Measurements from ENCODE around the gene CTNND2.

Gene CTNND2

DNA sequence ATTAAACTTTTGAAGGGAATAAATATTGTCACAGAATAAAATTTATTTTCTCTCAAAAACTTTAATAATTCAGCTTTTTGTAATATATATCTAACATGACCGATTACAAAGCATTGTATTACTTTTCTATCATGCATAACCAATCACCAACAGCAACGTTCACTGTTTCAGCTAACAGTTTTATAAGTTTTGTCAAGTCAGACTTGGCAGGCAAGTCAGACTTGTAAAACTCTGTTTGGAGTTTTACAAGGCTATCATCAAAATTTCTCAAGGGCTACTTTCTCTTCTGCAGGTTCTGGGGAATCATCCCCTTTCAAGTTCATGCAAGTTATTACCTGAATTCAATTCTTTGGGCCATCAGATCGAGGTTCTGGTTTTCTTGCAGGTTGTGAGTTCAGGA lies 347.2 kb downstream of the CTNND2 start:
- no peak overlapping the region for H3K27ac ChIP-seq
- TF ChIP-seq, protein P1, sequence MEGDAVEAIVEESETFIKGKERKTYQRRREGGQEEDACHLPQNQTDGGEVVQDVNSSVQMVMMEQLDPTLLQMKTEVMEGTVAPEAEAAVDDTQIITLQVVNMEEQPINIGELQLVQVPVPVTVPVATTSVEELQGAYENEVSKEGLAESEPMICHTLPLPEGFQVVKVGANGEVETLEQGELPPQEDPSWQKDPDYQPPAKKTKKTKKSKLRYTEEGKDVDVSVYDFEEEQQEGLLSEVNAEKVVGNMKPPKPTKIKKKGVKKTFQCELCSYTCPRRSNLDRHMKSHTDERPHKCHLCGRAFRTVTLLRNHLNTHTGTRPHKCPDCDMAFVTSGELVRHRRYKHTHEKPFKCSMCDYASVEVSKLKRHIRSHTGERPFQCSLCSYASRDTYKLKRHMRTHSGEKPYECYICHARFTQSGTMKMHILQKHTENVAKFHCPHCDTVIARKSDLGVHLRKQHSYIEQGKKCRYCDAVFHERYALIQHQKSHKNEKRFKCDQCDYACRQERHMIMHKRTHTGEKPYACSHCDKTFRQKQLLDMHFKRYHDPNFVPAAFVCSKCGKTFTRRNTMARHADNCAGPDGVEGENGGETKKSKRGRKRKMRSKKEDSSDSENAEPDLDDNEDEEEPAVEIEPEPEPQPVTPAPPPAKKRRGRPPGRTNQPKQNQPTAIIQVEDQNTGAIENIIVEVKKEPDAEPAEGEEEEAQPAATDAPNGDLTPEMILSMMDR (conservative IDR thresholded peaks at IDR 0.05), result no peak
- no peak for TF ChIP-seq ZFX (IDR thresholded peaks at IDR 0.05)

DNA sequence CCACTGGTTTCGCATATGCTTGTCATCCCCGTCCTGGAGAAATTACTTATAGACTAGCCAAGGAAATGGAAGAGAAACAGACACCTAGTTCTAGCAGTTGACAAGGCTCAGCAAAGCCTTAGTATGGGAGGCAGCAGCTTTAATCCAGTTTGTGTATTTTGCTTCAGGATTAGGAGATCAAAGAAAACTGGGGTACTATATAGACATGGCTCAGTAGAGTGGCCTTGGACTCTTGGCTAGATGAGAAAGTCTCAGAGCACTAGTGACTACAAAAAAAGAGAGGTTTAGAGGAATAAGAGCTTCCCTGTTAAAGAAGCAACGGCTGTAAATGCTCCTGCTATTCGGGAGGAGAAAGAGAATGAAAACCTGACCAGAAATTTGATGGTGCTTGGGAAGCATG lies 349.1 kb downstream of the CTNND2 start:
- no peak overlapping the region for H3K27ac ChIP-seq
- TF ChIP-seq, protein P1 (conservative IDR thresholded peaks at IDR 0.05), result no peak
- no peak for TF ChIP-seq ZFX (IDR thresholded peaks at IDR 0.05)

DNA sequence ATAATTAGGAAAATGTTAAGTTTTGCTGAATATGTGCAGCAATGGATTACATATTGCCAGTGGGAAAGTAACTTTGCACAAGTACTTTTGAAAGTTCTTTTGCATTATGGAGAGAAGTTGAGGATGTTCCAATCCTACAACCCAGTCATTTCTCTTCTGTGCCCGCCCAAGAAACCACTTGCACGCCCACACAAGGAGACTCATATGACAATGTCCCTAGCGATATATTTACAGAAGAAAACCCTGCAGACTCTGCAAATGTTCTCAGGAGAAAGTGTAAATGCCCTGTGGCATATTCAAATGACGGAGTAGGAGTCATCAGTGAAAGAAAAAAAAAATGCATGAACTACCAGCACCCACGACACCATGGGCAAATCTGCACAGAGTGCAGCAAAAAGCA lies 356.5 kb downstream of the CTNND2 start:
- TF ChIP-seq, protein P1 (conservative IDR thresholded peaks at IDR 0.05), result no peak
- TF ChIP-seq ZFX (IDR thresholded peaks at IDR 0.05), result no peak
- no peak overlapping the region for H3K27ac ChIP-seq

DNA sequence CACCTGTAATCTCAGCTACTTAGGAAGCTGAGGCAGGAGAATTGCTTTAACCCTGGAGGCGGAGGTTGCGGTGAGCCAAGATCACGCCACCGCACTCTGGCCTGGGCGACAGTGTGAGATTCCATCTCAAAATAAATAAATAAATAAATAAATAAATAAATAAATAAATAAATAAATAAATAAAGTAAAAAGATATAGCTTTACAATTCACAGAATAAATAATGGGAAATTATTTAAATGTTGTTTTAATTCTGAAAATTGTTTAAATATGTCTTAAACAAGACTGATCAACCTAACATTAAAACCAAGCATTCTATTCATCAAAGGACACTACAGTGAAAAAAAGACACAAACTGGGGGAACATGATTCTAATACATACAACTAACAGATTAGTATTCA lies 357.1 kb downstream of the CTNND2 start:
- H3K27ac ChIP-seq, result no peak overlapping the region
- TF ChIP-seq, protein P1 (conservative IDR thresholded peaks at IDR 0.05), result no peak
- no peak for TF ChIP-seq ZFX (IDR thresholded peaks at IDR 0.05)

DNA sequence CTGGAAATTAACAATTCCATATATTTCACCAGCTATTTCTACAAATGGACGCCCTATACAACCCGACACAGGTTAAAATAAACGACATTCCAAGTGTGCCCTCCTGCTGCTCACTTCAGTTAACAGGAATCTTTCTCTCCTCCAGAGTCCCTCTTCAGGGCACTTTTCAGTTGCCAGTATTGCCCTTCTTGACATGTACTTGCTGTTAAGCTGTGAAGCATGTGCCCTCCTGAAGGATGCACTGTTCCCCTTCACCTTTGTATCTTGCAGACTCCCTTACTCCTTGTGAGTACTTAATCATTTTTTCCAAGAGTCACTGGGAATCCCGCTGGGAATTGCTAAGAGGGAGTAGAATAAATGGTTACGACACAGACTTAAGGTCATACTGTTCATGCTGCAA lies 364.1 kb downstream of the CTNND2 start:
- TF ChIP-seq ZFX (IDR thresholded peaks at IDR 0.05), result no peak
- TF ChIP-seq, protein P1 (conservative IDR thresholded peaks at IDR 0.05), result no peak
- no peak overlapping the region for H3K27ac ChIP-seq

DNA sequence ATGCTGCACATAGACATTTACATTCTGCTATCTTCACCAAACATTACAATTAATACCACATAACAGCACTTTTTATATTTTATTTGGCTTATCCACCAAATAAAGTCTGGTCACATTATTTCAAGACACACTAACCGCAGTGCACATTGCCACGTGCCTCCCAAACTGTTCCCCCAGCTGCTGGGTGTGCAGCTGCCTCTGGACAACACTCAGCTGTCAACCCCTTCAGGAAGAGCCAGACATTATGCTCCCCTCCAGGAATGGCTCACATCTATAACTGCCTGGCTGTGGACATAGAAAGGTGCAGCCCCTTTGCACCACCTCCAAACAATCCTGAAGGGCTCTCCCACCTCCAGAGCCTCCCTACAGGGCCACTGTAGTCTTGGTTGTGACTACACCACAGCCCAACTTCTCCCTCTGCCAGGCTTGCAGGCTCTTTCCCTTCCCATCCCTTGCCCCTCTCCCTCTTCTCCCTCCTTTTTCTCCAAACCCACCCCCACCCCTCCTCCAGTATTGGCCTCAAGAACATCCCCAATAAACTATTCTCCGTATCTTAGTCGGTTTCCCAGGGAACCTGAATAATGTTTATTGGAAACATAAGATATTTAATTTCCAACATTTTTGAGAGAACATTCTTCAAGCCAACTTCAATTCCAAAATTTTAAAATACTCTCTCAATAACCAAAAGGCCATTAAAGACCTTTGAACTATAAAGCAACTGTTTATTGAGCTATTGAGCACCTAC lies 372.3 kb downstream of the CTNND2 start:
- H3K27ac ChIP-seq, result no peak overlapping the region
- no peak for TF ChIP-seq ZFX (IDR thresholded peaks at IDR 0.05)
- TF ChIP-seq, protein P1 (conservative IDR thresholded peaks at IDR 0.05), result no peak

DNA sequence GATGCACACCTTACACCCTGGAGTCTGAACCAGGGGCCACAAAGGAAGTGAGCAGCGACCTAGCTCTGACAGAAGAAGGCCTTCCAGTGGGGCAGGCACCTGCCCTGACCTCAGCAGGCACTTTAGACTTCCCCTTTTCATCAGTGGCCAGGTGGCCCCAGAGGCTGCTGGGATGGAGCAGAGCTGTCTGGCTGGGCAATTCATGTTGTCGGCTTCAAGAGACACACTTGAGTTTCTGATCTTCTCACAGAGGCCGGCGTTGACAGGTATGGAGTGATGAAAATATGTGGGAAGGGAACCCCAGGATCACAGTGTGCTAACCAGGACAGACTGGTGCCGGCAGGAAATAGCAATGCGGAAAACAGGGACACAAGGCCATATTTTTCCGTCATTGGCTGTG lies 375.5 kb downstream of the CTNND2 start:
- H3K27ac ChIP-seq, result no peak overlapping the region

More for the DNA sequence above, 375.5 kb downstream of the CTNND2 start:
- TF ChIP-seq ZFX (IDR thresholded peaks at IDR 0.05), result no peak
- TF ChIP-seq, protein P1 (conservative IDR thresholded peaks at IDR 0.05), result no peak

Data from C4-2B (cell line).